GM19395 (cell line): Measurements from ENCODE around the gene PCGF6.

Experiments used
- ATAC-seq: cut with Tn5 transposase; IDR thresholded peaks from one replicate; pipeline ENCODE4 v1.9.1; 2021; ENCODE audit warnings: mild to moderate bottlenecking, moderate library complexity; ENCODE audit not compliant: unreplicated experiment

PCGF6 gene

DNA sequence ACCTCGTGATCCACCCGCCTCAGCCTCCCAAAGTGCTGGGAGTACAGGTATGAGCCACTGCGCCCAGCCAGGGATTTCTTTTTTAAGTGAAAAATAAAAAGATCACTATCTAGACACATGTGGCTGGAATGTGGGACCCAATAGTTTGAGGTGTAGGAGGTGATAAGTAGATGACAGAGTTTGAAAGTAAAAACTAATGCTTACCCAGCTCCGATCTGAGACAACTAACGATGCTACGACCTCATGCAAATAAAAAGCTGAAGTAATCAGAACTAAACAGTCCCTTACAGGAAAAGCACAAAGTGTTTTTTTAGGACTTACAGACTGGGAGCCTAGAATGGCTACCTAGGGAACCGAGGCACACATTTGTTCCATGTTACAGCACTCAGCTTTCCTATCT, 23.0 kb downstream of the PCGF6 start:
- ATAC-seq, result no peak

DNA sequence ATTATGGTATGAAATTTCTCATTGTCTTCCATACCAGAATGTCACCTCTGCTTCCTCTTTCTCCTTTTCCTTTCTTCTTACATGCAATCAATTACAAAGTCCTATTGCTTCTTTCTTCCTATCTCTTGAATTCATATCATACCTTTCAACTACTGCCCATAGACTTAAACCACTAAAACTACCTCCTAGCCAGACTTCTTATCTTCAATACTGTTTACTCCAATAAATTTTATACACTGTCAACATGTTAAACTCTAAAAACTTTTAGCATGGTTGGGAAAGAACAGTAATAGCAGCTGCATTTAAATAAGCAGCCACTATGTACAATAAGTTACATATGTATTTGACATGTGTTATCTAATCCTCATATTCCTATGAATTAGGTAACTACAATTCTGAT, 34.9 kb downstream of the PCGF6 start:
- ATAC-seq, result no peak

DNA sequence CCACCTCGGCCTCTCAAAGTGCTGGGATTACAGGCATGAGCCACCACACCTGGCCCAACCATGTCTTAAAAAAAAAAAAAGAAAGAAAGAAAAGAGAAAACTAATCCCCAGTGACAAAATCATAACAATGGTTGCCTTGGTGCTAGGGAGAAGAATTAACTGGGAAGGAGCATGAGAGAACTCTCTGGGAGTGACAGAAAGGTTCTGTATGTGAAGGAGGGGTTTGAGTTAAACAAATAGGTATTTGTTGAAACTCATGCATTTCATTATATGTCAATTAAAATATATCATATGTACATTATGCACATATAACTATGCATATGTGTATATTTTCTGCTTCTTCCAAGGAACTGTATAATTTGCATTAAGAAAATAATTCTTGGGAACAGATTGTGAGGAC, 40.7 kb downstream of the PCGF6 start:
- no peak for ATAC-seq

DNA sequence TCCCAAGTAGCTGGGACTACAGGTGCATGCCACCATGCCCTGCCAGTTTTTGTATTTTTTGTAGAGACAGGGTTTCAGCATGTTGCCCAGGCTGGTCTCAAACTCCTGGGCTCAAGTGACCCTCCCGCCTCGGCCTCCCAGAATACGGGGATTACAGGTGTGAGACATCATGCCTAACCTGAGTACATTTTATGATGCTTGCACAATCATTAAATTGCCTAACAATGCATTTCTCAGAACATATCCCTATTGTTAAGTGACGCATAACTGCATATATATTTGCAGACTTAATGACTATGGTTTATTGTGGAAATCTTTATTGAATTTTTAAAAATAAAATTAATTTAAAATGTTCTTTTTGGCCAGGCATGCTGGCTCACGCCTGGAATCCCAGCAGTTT, 43.3 kb downstream of the PCGF6 start:
- no peak for ATAC-seq

DNA sequence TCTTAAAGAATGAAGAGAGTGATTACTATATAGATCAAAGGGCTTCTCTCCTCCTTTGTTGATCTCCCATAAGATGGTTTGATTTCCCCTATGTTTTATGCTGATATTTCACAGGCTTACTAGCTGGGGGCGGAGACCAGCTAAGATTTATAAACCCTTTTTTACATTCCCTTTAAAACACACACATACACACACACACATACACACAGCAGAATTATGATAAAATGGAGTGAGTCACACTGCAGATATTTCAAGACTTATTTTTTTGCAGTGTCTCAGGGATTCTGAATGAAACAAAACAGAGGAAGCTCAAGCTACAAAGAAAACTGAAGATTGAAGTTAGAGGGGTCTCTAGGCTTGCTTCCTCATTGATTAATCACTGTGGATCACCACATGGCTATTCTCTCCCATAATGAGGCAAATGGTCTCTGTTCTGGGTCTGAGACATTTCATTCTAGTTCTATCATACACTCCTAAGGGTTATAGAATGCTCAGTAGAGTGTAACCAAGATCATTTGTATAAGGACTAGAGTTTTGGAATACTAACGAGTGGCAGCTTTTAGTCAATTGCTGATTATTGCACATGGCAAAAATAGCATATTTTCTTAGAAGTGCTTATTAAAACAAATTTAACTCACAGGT, 55.4 kb downstream of the PCGF6 start:
- ATAC-seq, result no peak

DNA sequence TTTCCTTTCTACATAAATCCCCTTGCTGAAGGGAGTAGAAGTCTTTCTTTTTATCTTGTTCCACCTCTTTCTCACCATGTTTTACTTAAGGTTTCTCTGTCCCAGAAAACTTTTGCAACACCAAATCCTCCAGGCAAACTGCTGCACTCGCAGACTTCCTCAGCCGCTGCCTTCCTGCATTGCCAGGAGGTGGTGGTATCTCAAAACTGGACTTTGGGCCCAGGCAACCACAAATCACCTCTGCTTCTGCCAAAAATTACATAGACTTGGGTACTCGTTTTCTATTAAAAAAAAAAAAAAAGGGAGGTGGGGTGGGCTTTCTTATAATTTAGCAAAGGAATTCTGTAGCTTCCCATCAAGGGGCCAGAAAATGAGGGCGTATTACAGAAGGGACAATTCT, 59.4 kb downstream of the PCGF6 start:
- ATAC-seq, result no peak

DNA sequence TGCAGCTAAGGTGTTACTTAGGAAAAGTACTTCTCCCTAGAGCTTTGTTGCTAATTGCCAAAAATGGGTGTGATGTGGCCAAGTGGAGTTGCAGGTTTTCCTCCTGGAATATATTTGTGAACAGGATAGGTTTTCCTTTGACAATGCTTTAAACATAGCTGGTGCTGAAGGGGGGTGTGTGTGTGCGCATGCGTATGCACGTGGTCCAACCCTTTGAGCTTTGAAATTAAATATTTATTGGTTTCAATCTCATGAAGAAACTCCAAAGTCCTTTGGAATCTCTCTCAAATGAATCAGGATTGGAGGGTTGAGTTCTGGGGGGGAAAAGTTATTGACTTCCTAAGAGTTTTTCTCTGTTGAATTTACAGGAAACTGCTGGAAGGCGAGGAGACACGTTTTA, 62.9 kb downstream of the PCGF6 start:
- no peak for ATAC-seq

DNA sequence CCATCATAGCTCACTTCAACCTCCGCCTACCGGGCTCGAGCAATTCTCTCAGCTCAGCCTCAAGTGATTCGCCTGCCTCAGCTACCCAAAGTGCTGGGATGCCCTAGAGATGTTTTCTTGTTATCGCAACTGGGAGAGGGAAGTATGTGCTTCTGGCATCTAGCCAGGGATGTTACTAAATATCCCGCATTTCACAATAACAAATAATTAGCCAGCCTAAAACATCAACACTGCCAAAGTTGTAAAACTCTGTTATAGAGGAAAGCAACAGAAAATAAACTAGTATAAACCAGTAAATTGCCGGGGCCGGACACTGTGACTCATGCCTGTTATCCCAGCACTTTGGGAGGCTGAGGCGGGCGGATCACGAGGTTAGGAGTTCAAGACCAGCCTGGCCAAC, 66.8 kb downstream of the PCGF6 start:
- ATAC-seq, result no peak

DNA sequence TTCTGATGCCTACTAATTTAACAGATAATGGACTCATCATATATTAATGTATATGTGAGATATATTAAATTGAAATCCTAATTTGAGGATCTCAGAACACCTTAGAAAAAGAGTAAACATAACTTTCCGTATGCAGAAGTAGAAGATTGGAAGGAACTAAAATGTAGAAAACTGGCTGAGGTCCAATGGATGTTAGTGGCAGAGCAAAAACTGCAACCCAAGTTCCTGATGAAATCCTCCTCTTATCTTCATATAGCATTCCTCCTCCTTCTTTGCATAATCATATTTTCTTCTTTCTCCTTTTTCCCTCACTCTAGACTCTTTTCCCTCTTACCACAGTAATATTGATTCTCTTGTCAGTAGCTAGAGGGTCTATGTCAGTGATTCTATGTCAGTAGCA, 68.0 kb downstream of the PCGF6 start:
- no peak for ATAC-seq

DNA sequence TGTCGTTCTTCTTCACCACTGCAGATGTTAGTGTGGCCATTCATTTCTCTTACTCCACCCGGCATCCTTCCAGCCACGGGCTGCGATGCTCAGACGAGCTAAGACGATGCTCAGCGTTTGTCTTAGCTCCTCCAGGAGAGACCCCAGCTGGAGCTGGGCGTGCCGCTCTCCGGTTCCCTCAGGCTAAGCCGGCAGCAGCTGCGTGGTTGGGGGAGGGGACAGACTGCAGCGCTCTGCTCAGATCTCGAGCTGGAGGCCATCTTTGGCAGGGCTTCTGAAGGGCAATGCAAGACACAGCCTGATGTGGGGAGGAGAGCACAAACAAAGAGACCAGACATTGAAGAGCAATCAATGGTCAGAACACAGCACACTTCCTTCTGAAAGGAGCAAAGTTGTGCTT, 69.2 kb downstream of the PCGF6 start:
- ATAC-seq, result no peak

DNA sequence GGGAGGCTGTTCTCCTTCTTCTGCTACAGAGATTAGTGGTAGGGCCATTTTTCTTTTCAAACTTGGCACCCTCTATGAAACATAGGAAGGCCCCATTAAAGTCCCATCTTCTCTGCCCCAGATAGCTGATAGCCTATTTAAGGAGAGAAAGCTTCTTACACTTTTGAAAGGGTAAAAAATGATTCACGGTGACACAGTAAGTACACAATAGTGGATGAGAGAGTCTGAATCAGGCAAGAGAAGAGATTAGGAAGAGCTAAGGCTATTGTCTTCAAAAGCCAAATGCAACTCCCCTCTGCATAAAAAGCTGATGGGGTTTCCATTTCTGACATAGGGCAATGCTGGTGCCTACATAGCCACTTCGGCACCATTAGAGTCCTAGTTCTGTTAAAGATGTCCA, 70.4 kb downstream of the PCGF6 start:
- no peak for ATAC-seq

DNA sequence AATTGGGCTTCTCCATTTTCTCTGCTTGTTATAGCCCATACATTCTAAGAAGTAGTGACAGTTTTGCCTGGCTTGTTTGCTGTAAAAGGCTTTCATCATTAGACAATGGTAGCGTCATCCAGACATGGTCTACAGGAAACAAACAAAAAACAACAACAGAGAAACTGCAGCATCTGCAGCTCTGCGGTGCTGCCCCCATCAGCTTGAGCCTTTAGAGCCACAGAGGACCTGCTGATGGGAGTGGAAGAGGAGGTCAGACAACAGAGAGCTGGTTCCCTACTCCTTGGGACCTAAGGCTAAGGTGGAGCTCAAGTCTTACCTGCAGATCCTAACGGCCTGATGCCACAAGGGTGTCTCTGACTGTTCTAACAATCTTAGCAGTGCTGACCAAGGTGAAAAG, 70.9 kb downstream of the PCGF6 start:
- ATAC-seq, result no peak

DNA sequence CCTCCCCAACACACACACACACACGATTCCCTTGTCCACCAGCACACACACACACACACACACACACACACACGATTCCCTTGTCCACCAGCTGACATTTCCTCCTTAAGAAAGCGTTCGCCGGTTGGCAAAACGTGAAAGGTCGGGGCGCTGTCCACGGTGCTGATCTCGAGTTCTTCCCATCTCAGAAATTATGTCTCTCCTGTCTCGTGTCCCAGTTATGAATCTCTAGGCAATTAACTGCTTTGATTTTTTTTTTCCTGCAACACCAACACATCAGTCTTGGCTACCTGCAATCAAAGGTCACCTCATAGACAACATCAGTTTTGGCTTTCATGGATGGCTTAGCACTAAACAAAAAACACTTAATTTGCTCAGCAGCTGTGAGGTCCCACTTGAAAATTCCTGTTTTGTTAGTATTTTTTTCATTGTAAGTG, 72.1 kb downstream of the PCGF6 start:
- no peak for ATAC-seq

DNA sequence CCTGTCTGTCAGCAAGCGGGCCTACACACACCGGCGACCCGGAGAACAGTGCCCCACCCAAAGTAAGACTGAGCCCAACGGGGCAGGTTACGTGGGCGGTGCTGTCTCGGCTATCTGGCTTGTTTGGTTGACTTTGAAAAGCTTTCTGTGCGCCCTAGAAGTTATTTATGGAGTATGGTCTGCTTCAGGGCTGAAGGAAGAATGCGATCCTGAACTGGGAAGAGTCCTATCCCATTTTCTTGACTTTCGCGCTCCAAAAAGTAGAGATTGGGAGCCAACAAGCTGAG, 72.5 kb downstream of the PCGF6 start:
- ATAC-seq, result no peak

DNA sequence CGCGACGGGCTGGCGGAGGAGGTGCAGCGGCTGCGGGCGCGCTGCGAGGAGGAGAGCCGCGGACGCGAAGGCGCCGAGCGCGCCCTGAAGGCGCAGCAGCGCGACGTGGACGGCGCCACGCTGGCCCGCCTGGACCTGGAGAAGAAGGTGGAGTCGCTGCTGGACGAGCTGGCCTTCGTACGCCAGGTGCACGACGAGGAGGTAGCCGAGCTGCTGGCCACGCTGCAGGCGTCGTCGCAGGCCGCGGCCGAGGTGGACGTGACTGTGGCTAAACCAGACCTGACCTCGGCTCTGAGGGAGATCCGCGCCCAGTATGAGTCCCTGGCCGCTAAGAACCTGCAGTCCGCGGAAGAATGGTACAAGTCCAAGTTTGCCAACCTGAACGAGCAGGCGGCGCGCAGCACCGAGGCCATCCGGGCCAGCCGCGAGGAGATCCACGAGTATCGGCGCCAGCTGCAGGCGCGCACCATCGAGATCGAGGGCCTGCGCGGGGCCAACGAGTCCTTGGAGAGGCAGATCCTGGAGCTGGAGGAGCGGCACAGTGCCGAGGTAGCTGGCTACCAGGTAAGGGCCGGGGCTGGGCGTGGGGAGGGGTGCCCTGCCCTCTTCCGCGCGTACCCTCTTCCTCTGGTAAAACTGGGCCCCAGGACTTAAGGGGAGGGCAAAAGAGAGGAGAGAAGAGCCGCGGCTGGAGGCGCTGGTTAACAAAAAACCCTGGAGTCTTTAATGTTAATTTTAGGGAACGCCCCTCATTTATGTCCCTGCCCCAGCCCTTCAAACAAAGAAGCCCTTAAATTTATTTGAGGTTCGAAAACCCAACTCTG, 73.0 kb downstream of the PCGF6 start:
- ATAC-seq, result no peak

DNA sequence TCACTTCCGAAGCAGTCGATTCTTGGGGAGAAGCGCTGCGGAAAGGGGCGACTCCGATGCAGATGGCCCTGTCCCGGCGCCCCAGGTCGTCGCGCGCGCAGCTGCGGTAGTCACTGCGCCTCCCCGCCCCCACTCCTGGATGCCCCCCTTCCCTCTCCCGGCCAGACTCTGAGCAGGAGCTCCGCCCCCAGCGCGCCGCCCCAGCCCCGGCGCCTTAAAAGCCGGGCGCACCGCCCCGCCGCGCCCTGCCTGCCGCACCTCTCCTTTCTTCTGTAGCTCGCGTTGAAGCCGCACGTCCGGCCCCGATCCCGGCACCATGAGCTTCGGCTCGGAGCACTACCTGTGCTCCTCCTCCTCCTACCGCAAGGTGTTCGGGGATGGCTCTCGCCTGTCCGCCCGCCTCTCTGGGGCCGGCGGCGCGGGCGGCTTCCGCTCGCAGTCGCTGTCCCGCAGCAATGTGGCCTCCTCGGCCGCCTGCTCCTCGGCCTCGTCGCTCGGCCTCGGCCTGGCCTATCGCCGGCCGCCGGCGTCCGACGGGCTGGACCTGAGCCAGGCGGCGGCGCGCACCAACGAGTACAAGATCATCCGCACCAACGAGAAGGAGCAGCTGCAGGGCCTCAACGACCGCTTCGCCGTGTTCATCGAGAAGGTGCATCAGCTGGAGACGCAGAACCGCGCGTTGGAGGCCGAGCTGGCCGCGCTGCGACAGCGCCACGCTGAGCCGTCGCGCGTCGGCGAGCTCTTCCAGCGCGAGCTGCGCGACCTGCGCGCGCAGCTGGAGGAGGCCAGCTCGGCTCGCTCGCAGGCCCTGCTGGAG, 73.8 kb downstream of the PCGF6 start, which contains the start of gene INA:
TSS of gene INA (plus strand) at position 243 of the 817 bp plus-strand sequence. CDS start at position 317, 74 bp downstream.
- ATAC-seq, result no peak

DNA sequence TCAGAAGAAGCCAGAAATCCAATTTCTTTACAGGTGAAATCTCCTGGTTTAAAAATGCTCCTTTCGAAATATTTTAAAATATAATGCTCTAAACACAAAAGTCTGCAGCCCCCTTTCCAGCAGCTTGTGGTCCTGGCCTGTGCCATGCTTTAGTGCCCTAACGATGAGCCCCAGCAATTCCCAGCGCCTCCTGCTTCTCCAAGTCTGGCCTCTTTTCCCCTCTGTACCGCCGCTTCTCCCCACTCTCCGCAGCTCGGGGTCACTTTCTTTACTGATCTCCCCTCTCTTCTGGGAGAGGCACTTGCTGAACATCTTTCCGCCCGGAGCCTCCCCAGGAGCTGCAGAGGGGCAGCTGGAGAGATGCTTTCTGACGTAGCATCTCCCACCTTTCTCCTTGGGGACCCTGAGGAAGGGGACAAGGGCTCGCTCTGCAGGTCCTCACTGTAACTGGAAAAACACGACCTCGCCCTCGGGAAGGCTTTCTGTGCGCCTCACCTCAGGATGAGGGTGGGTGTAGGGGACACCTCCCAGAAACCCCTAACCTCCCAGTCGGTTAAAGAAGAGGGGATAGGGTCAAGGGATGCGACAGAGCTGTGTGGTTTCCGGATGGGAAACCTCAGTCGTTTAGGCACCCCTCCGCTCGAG, 74.6 kb downstream of the PCGF6 start:
- no peak for ATAC-seq

DNA sequence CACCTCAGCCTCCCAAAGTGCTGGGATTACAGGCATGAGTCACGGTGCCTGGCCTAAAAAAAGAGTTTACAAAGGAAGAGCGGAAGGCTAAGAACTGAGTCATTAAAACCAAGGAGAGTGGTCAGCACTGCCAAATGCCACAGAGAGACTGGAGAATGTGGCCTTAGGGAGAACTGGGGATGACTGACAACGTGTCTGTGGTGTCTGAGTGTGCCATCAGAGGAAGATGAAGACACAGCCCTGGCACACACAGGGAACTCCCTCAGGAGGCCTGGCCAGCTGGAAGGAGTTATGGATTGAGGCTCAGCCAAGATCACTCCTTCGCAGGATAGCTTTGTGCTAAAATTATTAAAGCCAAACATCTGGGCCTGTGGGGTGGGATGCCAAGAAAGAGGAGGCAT, 77.9 kb downstream of the PCGF6 start:
- no peak for ATAC-seq

DNA sequence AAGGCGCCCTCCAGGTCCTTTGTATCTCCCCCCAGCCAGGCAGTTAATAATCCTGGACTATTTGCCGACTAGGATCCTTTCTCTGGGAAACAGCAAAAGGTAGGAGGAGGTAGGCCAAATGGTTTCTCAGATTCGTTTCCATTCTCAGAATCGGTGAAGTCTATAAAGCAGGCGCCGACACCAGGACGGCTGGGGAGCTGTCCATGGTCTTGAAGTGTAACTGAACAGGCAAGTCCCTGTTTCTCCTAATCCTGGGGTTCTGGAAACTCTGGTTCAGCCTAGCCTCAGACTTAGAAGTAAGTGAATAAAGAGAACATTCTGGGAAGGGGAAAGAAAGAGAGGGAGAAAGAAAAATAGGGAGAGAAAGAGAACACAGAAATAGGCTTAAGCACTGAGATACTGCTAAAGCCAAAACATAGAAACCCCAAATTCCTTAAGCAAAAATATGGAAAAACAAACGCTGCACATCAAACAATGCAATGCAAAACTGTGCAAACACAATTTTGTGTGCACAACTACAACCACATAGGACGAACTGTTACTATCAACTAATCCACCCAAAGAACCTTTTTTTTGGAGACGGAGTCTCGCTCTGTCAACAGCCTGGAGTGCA, 85.1 kb downstream of the PCGF6 start:
- ATAC-seq, result no peak

DNA sequence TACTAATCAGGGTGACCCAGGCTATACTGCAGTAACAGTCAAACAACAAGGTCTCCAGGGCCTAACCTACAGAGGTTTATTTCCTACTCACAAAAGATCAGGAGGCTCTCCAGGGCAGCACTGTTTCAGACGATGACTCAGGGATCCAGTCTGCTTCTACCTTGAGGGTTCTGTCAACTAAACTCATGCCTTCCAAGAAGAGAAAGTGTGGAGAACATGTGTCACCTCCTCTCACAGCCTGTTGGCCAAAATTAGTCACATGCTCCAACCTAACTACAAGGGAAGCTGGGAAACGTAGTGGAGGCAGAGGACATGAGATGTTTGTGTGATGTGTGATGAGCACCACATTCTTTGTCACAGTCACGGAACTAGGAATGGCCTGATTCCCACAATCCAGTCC, 88.7 kb downstream of the PCGF6 start:
- no peak for ATAC-seq

DNA sequence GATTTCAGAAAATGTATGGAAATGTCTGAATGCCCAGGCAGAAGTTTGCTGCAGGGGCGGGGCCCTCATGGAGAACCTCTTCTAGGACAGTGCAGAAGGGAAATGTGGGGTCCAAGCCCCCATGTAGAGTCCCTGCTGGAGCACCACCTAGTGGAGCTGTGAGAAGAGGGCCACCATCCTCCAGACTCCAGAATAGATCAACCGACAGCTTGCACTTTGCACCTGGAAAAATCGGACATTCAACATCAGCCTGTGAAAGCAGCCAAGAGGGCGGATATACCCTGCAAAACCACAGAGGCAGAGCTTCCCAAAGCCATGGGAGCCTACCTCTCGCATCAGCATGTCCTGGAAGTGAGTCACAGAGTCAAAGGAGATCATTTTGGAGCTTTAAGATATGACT, 91.0 kb downstream of the PCGF6 start:
- no peak for ATAC-seq
